Sigmoid colon (tissue), 7 donors: ENCODE data around the gene ADAMTS2. TPM values are rescaled to one million over a fixed set of nuclear protein-coding genes. Genes with fewer than 3 reads are reported as not detected.

Experiments used
- DNase-seq: peaks from one replicate; pipeline ENCODE4 v3.0.0-alpha.2; 2019
- H3K27ac ChIP-seq, 4 donors: fragments of 200-600 bp; sonication (generic); one replicate each; pipeline ENCODE4 v1.5.1; 2016 to 2019; ENCODE audit warnings: mild to moderate bottlenecking in 1 of 4
- H3K27me3 ChIP-seq, 3 donors: fragments of 200-600 bp; sonication (generic); one replicate each; pipeline ENCODE4 v1.5.1; 2019; ENCODE audit warnings: mild to moderate bottlenecking in 1 of 3
- H3K36me3 ChIP-seq, 4 donors: fragments of 200-600 bp; sonication (generic); one replicate each; pipeline ENCODE4 v1.5.1; 2016 to 2019
- H3K4me1 ChIP-seq, 4 donors: fragments of 200-600 bp; sonication (generic); one replicate each; pipeline ENCODE4 v1.5.1; 2017 to 2019
- H3K4me3 ChIP-seq, 4 donors: fragments of 200-600 bp; sonication (generic); one replicate each; pipeline ENCODE4 v1.5.1; 2017 to 2019; ENCODE audit warnings: mild to moderate bottlenecking in 2 of 4, moderate library complexity in 1 of 4
- H3K9me3 ChIP-seq, 4 donors: fragments of 200-600 bp in 3 of 4; sonication (generic) in 3 of 4; one replicate each; pipeline versions ENCODE4 v1.5.1 to v1.6.1; 2013 to 2019
- CTCF ChIP-seq, 4 experiments: fragments of 450-650 bp in 3 of 4; fragments of 200-600 bp in 1 of 4; IDR thresholded peaks; one replicate each; pipeline ENCODE4 v1.5.1; 2016 to 2019; ENCODE audit warnings: antibody characterized with exemption in 4 of 4, mild to moderate bottlenecking in 3 of 4, moderate library complexity in 2 of 4
- EP300 ChIP-seq, 4 donors: sonication (generic); formaldehyde crosslinking; IDR thresholded peaks; one replicate each; pipeline ENCODE4 v1.6.1; 2017; ENCODE audit warnings: antibody characterized with exemption in 4 of 4
- POLR2A ChIP-seq, 2 donors: fragments of 450-650 bp; IDR thresholded peaks; one replicate each; pipeline ENCODE4 v1.6.1; 2016; ENCODE audit warnings: antibody characterized with exemption in 2 of 2, mild to moderate bottlenecking in 2 of 2, moderate library complexity in 2 of 2
- POLR2AphosphoS5 ChIP-seq, 4 donors: sonication (generic); formaldehyde crosslinking; IDR thresholded peaks; one replicate each; pipeline ENCODE4 v1.6.1; 2017; ENCODE audit warnings: antibody characterized with exemption in 4 of 4
- WGBS, 2 donors: extraction: QIAGEN DNeasy Blood & Tissue Kit; methylation state at CpG; one replicate each; pipeline ENCODE4 v1.1.7; 2013; 5-methylcytosine and 5-hydroxymethylcytosine counted together
- intact Hi-C: fragments of 100-400 bp; cut with DNase I; formaldehyde crosslinking; loops from one replicate; pipeline ENCODE4 v1.15.1; 2023
- polyA plus RNA-seq, 3 donors: library from polyadenylated mRNA; stranded (reverse); fragments of 200-250 nt; gene quantifications; one replicate each; pipeline ENCODE4 v1.2.3, GENCODE V29; 2013
- total RNA-seq, 4 donors: library from RNA; depleted of rRNA; stranded (reverse); fragments of >200 nt; gene quantifications; one replicate each; pipeline ENCODE4 v1.1.0, GENCODE V29; 2016
- donor health status: healthy with polysubstance abuse.
- donor health status: Bipolar disorder and iron deficiency.
- donor health status: healthy.

The ADAMTS2 gene
- total and polyA plus RNA-seq, 7 donors, result 0.69 to 33.2 (median 9.2) TPM

- TF ChIP-seq POLR2AphosphoS5 (IDR thresholded peaks at IDR 0.05) (no peak), CTCF (IDR thresholded peaks at IDR 0.05) (peak in 1 of 4 experiments; percentile 44), EP300 (IDR thresholded peaks at IDR 0.05) (no peak), POLR2A (IDR thresholded peaks at IDR 0.05) (no peak)
- no peak for DNase-seq
- no peak overlapping the region for H3K4me3 ChIP-seq
- H3K36me3 ChIP-seq, result no peaks in the 10 kb centered on the region
- 47 to 89% methylated on average over 10 of the region's 10 CpGs for WGBS, 2 donors
- intact Hi-C loops, result no loop called here
- H3K4me1 ChIP-seq, result peaks cover 0 to under 1% (median 0%) of the 10 kb centered on the region in 4 donors
- no peaks in the 10 kb centered on the region for H3K9me3 ChIP-seq
- no peak overlapping the region for H3K27ac ChIP-seq
- H3K27me3 ChIP-seq, result no peaks in the 10 kb centered on the region
Measured at GRCh38 chr5:179212870-179213269, 132.4 kb downstream of the ADAMTS2 start.

- Histone ChIP-seq H3K27me3 (no peaks in the 10 kb centered on the region), H3K36me3 (no peaks in the 10 kb centered on the region), H3K4me3 (no peak overlapping the region), H3K4me1 (no peaks in the 10 kb centered on the region), H3K27ac (no peak overlapping the region), H3K9me3 (no peaks in the 10 kb centered on the region)
- intact Hi-C loops, result no loop called here
- 80 to 89% methylated on average over 12 of the region's 12 CpGs for WGBS, 2 donors
- no peak for DNase-seq
- TF ChIP-seq POLR2A (IDR thresholded peaks at IDR 0.05), result no peak
- no peak for TF ChIP-seq POLR2AphosphoS5 (IDR thresholded peaks at IDR 0.05)
- TF ChIP-seq CTCF (IDR thresholded peaks at IDR 0.05), result no peak
- TF ChIP-seq EP300 (IDR thresholded peaks at IDR 0.05), result no peak
Measured at GRCh38 chr5:179211631-179212030, 133.6 kb downstream of the ADAMTS2 start.

GRCh38 chr5:179211068-179211467, 134.2 kb downstream of the ADAMTS2 start:
- Histone ChIP-seq H3K4me1 (no peaks in the 10 kb centered on the region), H3K27ac (no peak overlapping the region), H3K27me3 (no peaks in the 10 kb centered on the region), H3K36me3 (no peaks in the 10 kb centered on the region), H3K9me3 (no peaks in the 10 kb centered on the region), H3K4me3 (no peak overlapping the region)
- intact Hi-C loops, result no loop called here
- no peak for TF ChIP-seq EP300 (IDR thresholded peaks at IDR 0.05)
- no peak for TF ChIP-seq POLR2A (IDR thresholded peaks at IDR 0.05)
- TF ChIP-seq CTCF (IDR thresholded peaks at IDR 0.05), result no peak
- no peak for TF ChIP-seq POLR2AphosphoS5 (IDR thresholded peaks at IDR 0.05)
- 88 to 91% methylated on average over 3 of the region's 3 CpGs for WGBS, 2 donors
- no peak for DNase-seq

GRCh38 chr5:179210478-179210877, 134.8 kb downstream of the ADAMTS2 start:
- TF ChIP-seq EP300 (IDR thresholded peaks at IDR 0.05), result no peak
- TF ChIP-seq POLR2AphosphoS5 (IDR thresholded peaks at IDR 0.05), result no peak
- no peak for TF ChIP-seq CTCF (IDR thresholded peaks at IDR 0.05)
- no peak for TF ChIP-seq POLR2A (IDR thresholded peaks at IDR 0.05)
- WGBS, 2 donors, result 73 to 85% methylated on average over 6 of the region's 6 CpGs
- no peak for DNase-seq
- intact Hi-C loops, result no loop called here
- Histone ChIP-seq H3K27me3 (no peaks in the 10 kb centered on the region), H3K4me3 (no peak overlapping the region), H3K4me1 (no peaks in the 10 kb centered on the region), H3K27ac (no peak overlapping the region), H3K9me3 (no peaks in the 10 kb centered on the region), H3K36me3 (no peaks in the 10 kb centered on the region)
